Activated CD4-positive, CD25-positive, alpha-beta regulatory T cell (primary cell): ENCODE results near the gene SWAP70.

Experiments used
- DNase-seq, 4 experiments: peaks; one replicate each; lab custom pipeline; 2025; lab: John Stamatoyannopoulos, UW

SWAP70 gene

GRCh38 chr11:9776203-9776602 is 112.3 kb downstream of the SWAP70 start:
- no peak for DNase-seq

- no peak for DNase-seq
Observed at GRCh38 chr11:9777066-9777465, 113.2 kb downstream of the SWAP70 start.

- no peak for DNase-seq
Observed at GRCh38 chr11:9777525-9777924, 113.6 kb downstream of the SWAP70 start.

- DNase-seq, result no peak
Observed at GRCh38 chr11:9780929-9781328, 117.1 kb downstream of the SWAP70 start.

- DNase-seq, result no peak
Observed at GRCh38 chr11:9783986-9784385, 120.1 kb downstream of the SWAP70 start.

- no peak for DNase-seq
Observed at GRCh38 chr11:9784602-9785315, 120.9 kb downstream of the SWAP70 start.

- no peak for DNase-seq
Observed at GRCh38 chr11:9787260-9787659, 123.4 kb downstream of the SWAP70 start.

- DNase-seq, result no peak
Observed at GRCh38 chr11:9787981-9788521, 124.2 kb downstream of the SWAP70 start.

- DNase-seq, result no peak
Observed at GRCh38 chr11:9789910-9790309, 126.0 kb downstream of the SWAP70 start.

- DNase-seq, result no peak
Observed at GRCh38 chr11:9790703-9791102, 126.8 kb downstream of the SWAP70 start.

GRCh38 chr11:9796266-9796665 is 132.4 kb downstream of the SWAP70 start:
- no peak for DNase-seq

GRCh38 chr11:9796854-9797253 is 133.0 kb downstream of the SWAP70 start:
- DNase-seq, result no peak

GRCh38 chr11:9797300-9797699 is 133.4 kb downstream of the SWAP70 start:
- no peak for DNase-seq

- no peak for DNase-seq
Observed at GRCh38 chr11:9799886-9800285, 136.0 kb downstream of the SWAP70 start.

- DNase-seq, result no peak
Observed at GRCh38 chr11:9802291-9802861, 138.5 kb downstream of the SWAP70 start.
